BJ (cell line): ENCODE measurements around the gene OGFRL1. TPM values are rescaled to one million over a fixed set of nuclear protein-coding genes. Genes with fewer than 3 reads are reported as not detected.

ENCODE experiments used
- CTCF ChIA-PET: fragments of 350-600 bp; formaldehyde crosslinking; extraction: SDS; loops from one replicate; lab custom pipeline; 2021; ENCODE audit warnings: antibody characterized with exemption, inconsistent platforms; lab: Yijun Ruan, JAX
- POLR2A ChIA-PET: fragments of 300-600 bp; sonication (Branson Sonifier 250); formaldehyde crosslinking; extraction: SDS; loops from one replicate; lab custom pipeline; 2021; ENCODE audit warnings: antibody characterized with exemption; lab: Charles Lee
- DNase-seq: peaks from one replicate; pipeline ENCODE4 v3.0.0-alpha.2; 2011; ENCODE audit warnings: low read depth
- H3K27me3 ChIP-seq: 2 replicates; pipeline ENCODE4 v1.6.0; 2011; ENCODE audit warnings: low read length; ENCODE audit not compliant: control insufficient read depth, insufficient read depth
- H3K36me3 ChIP-seq: 2 replicates; pipeline ENCODE4 v1.5.1; 2011; ENCODE audit warnings: low read length; ENCODE audit not compliant: control insufficient read depth, insufficient read depth
- H3K4me3 ChIP-seq: 2 replicates; pipeline ENCODE4 v1.5.1; 2011; ENCODE audit warnings: low read depth, mild to moderate bottlenecking, control low read depth, low read length
- polyA plus RNA-seq: library from polyadenylated mRNA; depleted of rRNA; stranded (reverse); fragments of >200 nt; gene quantifications from 2 replicates; pipeline ENCODE4 v1.2.3, GENCODE V29; 2011
- TF ChIP-seq, protein P1 (sequence below): IDR thresholded peaks from 2 replicates; pipeline ENCODE4 v1.5.1; 2011; ENCODE audit warnings: low read depth, mild to moderate bottlenecking, control low read depth, inconsistent platforms, low read length, moderate library complexity; ENCODE audit not compliant: insufficient read depth

Gene OGFRL1
- polyA plus RNA-seq, 1 experiment = 5.2 TPM

- POLR2A ChIA-PET = no interaction called here
- CTCF ChIA-PET = interaction anchor here (0.9 to 2.1 kb wide), 6 partner anchors 16 to 154 kb away, joined by 3 to 6 read pairs (median 4); partner anchors contain the start of gene OGFRL1
- TF ChIP-seq, protein P1, sequence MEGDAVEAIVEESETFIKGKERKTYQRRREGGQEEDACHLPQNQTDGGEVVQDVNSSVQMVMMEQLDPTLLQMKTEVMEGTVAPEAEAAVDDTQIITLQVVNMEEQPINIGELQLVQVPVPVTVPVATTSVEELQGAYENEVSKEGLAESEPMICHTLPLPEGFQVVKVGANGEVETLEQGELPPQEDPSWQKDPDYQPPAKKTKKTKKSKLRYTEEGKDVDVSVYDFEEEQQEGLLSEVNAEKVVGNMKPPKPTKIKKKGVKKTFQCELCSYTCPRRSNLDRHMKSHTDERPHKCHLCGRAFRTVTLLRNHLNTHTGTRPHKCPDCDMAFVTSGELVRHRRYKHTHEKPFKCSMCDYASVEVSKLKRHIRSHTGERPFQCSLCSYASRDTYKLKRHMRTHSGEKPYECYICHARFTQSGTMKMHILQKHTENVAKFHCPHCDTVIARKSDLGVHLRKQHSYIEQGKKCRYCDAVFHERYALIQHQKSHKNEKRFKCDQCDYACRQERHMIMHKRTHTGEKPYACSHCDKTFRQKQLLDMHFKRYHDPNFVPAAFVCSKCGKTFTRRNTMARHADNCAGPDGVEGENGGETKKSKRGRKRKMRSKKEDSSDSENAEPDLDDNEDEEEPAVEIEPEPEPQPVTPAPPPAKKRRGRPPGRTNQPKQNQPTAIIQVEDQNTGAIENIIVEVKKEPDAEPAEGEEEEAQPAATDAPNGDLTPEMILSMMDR = no peak
- no peak for DNase-seq
- Histone ChIP-seq H3K4me3 (no peak overlapping the region), H3K36me3 (no peaks in the 10 kb centered on the region), H3K27me3 (no peaks in the 10 kb centered on the region)
Measured at GRCh38 chr6:71342772-71343171, 54.2 kb downstream of the OGFRL1 start.

GRCh38 chr6:71345476-71346333 lies 57.1 kb downstream of the OGFRL1 start:
- DNase-seq = no peak
- Histone ChIP-seq H3K27me3 (no peaks in the 10 kb centered on the region), H3K36me3 (no peaks in the 10 kb centered on the region), H3K4me3 (no peak overlapping the region)
- POLR2A ChIA-PET = no interaction called here
- CTCF ChIA-PET = interaction anchor here (0.6 to 2.4 kb wide), 4 partner anchors 11 to 155 kb away, joined by 3 to 8 read pairs (median 5); no protein-coding TSS in a partner anchor
- TF ChIP-seq, protein P1 = no peak

- CTCF ChIA-PET = interaction anchor here (1.3 to 1.7 kb wide), 2 partner anchors 153 to 155 kb away, joined by 3 to 7 read pairs; no protein-coding TSS in a partner anchor
Measured at GRCh38 chr6:71346334-71346694, 57.7 kb downstream of the OGFRL1 start.

GRCh38 chr6:71347119-71347518 lies 58.5 kb downstream of the OGFRL1 start:
- ChIA-PET POLR2A (no interaction called here), CTCF (interaction anchor here (0.6 to 1.3 kb wide), 2 partner anchors 154 to 156 kb away, joined by 3 read pairs; no protein-coding TSS in a partner anchor)
- Histone ChIP-seq H3K4me3 (no peak overlapping the region), H3K27me3 (no peaks in the 10 kb centered on the region), H3K36me3 (no peaks in the 10 kb centered on the region)
- DNase-seq = no peak
- TF ChIP-seq, protein P1 = no peak

More at GRCh38 chr6:71346334-71346694, 57.7 kb downstream of the OGFRL1 start:
- POLR2A ChIA-PET = no interaction called here
- Histone ChIP-seq H3K36me3 (no peaks in the 10 kb centered on the region), H3K27me3 (no peaks in the 10 kb centered on the region), H3K4me3 (no peak overlapping the region)
- TF ChIP-seq, protein P1 = no peak
- DNase-seq = no peak

GRCh38 chr6:71349395-71349794 lies 60.8 kb downstream of the OGFRL1 start:
- CTCF ChIA-PET = interaction anchor here (1.5 to 1.8 kb wide), 2 partner anchors 16 to 159 kb away, joined by 4 to 8 read pairs; no protein-coding TSS in a partner anchor
- Histone ChIP-seq H3K27me3 (no peaks in the 10 kb centered on the region), H3K4me3 (no peak overlapping the region), H3K36me3 (no peaks in the 10 kb centered on the region)
- no peak for DNase-seq
- POLR2A ChIA-PET = no interaction called here
- TF ChIP-seq, protein P1 = peak; percentile 56
